ENCODE measurements around the gene NELL1.

DNA sequence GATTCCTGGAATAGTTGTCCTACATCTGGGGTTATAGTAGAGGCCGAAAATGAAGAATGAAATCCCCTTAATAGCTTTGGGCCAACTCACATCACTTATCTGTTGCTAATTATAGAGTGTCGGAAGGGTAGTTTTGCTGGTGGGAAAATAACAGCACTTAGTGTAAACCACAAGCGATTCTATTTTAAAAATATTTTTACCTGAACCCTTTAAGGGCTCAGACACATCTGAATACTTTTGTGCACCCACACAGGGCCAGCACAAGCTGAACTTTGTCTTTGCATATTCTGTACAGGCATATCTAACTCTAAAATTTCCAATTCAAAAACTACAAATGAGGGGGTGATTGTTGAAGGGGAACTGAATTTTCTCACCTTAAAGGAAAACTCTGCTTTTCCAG, 42.4 kb upstream of the NELL1 start:
- TF ChIP-seq, protein P1, sequence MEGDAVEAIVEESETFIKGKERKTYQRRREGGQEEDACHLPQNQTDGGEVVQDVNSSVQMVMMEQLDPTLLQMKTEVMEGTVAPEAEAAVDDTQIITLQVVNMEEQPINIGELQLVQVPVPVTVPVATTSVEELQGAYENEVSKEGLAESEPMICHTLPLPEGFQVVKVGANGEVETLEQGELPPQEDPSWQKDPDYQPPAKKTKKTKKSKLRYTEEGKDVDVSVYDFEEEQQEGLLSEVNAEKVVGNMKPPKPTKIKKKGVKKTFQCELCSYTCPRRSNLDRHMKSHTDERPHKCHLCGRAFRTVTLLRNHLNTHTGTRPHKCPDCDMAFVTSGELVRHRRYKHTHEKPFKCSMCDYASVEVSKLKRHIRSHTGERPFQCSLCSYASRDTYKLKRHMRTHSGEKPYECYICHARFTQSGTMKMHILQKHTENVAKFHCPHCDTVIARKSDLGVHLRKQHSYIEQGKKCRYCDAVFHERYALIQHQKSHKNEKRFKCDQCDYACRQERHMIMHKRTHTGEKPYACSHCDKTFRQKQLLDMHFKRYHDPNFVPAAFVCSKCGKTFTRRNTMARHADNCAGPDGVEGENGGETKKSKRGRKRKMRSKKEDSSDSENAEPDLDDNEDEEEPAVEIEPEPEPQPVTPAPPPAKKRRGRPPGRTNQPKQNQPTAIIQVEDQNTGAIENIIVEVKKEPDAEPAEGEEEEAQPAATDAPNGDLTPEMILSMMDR (conservative IDR thresholded peaks at IDR 0.05; ENCODE audit: low read depth, low read length), result no peak
- TF ChIP-seq EZH2phosphoT487 (IDR thresholded peaks at IDR 0.05; ENCODE audit: borderline replicate concordance, low read length), result no peak
- no peak for TF ChIP-seq EZH2 (IDR thresholded peaks at IDR 0.05; ENCODE audit: low read length, unreplicated experiment)
